HG02840 (cell line): ENCODE measurements around the gene PDE3A.
"Not testable (repeated sequence)": the region's sequence is repeated elsewhere in the genome, so short reads cannot be mapped to it uniquely, and the experiment has no call there.

Experiments
- ATAC-seq: cut with Tn5 transposase; IDR thresholded peaks from one replicate; pipeline ENCODE4 v1.9.1; 2021; ENCODE audit warnings: mild to moderate bottlenecking, moderate library complexity, moderate number of reproducible peaks; ENCODE audit not compliant: unreplicated experiment, low FRiP score

Gene PDE3A

DNA sequence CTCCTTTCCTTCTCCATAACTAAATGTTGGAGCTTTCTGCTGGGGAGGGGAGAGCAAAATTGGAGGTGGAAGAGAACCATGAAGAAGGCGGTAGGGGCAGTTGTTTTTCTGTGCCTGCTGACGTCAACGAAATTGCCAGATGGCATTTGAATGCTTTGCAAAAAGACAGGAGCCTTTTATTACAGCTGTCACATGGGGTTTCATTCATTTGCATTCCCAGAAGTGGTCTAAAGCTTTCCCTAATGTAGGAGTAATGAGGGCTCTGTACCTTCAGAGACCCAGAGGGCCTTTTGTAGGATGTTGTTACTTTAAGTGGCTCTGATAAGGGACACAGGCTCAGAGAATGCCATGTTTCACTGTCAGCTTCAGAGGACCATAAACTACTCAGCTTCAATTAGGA lies 219.7 kb downstream of the PDE3A start:
- no peak for ATAC-seq

DNA sequence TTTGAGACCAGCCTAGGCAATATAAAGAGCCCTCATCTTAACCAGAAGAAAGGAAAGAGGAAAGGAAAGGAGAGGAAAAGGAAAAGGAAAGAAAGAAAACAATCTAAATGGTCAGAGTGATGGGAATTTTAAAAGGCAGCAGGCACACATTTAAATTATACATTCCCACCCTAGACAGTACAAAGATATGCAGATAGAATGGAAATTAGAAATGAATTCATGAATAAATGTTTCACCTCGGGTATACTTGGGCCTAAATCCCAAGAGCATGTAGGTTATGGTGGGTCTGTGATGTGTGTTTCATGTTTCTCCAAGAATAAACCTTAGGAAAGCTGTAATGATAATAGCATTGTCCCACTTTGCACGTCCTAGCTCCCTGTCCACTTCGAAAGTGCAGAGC lies 222.2 kb downstream of the PDE3A start:
- ATAC-seq, result no peak

DNA sequence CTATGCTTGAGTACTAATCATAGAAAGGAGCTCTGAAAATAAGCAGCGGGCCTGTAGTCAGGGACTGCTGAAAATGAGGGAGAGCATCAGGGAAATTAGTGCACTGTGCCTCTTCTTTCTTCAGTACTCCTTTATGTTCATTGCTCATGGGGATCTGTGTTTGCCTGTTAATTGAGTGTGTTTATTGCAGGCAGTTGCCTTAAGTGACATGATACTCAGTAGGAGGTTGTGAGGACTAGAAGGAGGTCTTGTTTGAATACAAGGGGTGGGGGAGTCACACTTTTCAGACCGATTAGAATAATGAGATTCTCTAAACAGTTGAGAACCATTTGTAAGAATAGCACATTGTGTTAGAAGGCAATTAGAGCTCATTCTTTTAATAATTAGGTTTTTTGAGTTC lies 224.2 kb downstream of the PDE3A start:
- ATAC-seq, result no peak

DNA sequence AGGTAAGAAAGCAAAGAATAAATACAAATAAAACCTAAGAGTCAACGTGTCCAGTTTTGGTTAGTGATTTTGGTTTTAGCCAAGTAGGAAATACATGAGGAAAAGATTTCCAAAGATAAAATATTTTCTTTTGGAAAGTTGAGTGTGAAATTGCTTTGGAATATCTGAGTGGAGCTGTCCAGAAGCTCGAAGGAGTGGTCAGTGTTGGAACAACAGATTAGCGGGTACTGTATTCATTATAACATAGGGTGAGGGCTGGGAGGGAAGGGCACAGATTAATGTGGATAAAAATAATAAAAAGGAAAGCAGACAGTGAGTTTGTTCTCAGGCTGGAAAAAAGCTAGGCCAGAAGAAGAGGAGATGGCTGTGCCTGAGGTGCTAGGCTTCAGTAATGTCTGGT lies 225.3 kb downstream of the PDE3A start:
- no peak for ATAC-seq

DNA sequence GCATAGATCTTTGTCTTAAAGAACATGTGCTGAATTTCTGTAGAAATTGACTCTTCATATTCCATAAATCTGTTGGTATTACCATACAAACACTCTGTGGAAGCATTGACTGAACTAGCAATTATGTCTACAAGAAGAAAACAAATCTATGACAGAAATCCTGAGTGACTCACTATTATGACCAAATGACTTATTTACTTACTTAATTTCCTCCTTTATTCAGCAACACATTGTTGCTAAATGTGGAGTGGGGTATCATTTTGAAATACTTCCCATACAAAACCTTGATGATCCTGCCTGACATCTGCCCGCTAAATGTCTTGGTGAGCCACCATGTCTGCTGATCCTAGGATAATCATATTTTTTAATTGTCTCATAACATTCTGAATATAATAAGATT lies 227.7 kb downstream of the PDE3A start:
- no peak for ATAC-seq

DNA sequence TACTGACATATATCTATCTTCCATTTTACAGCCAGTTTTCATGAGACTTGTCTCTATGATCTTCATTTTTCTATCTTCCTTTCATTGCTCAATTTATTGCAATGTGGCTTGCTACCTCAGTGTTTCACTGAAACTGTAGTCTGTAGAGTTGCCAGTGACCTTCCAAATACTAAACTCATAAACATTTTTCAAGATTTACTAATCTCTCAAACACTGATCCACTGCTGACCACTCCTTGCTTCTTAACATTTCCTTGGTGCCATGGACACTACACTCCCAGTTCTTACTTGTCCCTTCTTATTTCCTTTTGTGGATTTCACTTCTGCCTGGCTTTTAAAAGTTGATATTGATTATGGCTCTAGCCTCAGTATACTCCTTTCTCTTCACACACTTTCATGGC lies 231.4 kb downstream of the PDE3A start:
- no peak for ATAC-seq

DNA sequence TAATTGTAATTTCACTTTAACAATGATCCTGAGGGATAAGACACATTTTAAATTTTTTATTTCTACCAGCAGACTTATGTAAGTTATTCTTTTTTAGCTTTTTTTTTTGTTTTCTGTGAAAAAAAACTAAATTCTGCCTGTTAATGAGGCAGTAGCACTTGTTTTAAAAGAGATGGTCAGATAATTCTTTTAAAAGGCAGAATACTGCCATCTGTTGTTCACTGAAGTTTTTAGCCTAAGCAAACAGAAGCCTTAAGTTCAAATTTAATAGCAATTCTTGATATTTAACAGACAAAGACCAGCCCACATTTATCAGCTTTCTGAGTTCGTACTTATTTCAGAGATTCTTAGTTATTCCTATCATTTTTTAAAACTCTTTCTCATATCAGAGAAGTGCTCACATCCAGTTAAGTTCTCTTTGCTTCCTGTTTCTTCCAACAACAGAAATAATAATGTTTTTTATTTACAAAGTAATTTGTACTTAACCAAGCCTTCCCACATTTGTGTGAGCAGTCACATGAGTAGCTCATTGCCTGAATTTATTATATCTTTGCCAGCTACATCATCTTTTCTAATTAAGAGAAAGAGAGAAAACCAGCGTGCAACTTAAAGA lies 233.4 kb downstream of the PDE3A start:
- ATAC-seq, result no peak

DNA sequence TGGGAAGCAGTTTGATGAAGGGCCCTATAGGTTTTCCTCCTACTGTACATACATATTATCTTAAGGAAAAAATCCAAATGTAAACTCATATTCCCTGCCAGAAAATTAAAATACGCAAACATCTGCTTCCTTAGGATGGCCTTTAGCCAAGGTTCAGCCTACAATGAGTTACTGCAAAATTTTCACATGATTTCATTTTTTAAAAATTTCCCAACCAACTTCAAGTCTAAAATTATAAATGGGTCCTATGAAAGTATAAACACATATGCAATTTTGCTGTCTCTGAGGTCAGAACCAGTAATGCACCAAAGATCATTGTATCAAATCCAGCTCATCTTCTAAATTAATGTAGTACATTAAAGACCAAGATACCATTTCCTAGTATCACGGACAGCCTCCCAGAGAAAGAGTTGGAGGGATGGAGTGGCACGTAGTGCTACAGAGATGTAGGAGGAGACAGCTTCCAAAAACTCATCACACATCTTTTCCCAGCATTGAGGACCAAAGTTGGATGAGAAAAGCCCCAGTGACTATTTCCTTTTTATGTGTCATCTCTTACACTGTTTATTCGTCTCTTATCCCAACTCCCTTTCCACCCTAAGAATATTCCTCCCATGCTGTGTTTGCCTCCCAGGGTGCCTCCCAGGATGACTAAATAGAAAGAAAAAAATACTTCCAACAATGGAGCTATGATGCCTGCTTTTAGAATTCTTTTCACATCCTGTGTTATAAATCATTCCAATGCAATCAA lies 234.5 kb downstream of the PDE3A start:
- no peak for ATAC-seq

DNA sequence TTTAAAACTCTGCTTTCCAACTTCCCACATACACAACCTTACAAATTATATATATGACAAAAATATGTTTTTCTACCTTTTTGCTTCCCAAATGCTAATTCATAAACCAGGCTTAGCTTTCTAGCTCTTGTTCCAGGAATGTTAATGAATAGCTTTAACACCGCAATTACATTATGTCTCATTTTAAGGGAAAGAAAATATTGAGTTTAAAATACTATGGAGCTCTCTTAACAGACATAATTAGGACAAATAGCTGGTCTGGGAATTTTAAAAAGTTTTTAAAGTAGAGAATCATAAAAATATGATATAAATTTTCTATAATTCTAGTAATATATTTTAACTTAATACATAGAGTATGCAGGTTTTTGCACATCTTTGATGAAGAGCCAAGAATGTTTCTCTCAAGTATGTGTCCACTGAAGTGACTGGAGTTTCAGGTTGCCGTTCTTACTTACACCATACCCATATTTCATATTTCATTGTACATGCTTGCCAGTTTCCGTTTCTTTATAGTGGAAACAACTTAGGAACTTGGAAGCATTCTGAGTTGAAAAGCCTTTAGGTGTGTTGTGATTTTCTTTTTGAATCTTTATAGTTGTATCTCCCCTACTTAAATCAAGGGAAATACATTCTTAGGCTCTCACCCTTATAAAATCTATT lies 236.2 kb downstream of the PDE3A start:
- ATAC-seq, result no peak

DNA sequence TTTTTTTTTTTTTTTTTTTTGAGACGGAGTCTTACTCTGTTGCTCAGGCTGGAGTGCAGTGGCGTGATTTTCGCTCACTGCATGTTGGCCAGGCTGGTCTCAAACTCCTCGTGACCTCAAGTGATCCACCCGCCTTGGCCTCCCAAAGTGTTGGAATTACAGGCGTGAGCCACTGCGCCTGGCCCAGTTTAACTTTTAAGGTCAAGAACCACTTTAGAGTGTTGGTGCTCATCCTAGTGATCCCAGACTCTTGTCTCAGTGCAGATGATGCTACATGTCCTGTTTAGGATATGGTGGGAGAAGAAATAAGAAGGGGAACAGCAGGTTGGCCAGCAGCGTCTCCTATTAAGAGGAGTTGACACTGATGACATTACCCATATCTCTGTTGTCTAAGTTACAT lies 246.7 kb downstream of the PDE3A start:
- not testable (repeated sequence) for ATAC-seq

DNA sequence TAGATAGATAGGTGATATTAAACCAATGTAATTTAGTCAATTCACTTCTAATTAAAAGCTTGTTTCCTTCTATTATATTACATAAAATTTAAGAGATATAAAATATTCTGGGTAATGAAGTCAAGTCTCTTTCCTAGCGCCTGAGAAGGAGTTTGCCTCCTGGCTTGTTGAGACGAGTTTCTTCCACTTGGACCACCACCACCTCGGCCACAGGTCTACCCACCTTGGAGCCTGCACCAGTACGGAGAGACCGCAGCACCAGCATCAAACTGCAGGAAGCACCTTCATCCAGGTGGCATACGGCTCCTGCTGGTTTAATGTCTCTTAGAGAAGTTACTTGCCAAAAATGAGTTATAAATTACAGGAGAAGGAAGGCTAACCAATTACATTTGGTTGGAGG lies 247.8 kb downstream of the PDE3A start:
- ATAC-seq, result no peak

DNA sequence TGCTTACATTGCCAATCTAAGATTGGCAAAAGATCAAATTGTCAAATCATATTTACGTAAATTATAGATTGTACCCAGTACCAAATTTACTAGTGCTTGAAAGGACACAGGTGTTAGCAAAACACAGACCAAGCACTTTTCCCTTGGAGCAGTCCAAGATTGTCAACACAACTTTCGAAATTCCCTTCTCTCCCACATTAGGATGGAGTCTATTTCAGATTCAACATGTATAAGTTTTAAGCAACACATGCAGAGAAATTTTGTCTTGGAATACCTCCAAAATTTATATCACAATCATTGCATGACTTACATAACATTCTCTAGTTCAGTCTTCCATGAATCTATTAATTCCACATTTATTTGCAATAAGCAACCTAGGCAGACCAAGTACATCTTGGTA lies 251.9 kb downstream of the PDE3A start:
- no peak for ATAC-seq

DNA sequence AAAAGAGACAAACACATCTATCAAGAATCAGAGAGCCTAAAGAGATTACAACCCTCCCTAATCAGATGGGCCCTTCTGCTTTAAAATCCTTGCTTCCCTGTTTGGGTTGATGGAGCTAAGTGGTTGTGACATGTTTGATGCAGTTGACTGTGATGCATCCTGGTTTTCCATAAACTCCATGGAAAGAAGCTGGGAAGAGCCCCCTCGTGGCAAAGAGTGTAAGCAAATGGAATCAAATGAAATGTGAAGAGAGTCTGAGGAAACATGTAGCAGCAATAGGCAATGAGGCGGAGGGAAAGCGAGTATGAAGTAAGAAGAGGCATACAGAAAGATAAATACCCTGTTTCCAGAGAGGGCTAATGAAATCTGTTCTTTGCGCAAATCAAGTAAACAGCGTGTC lies 256.4 kb downstream of the PDE3A start:
- no peak for ATAC-seq

DNA sequence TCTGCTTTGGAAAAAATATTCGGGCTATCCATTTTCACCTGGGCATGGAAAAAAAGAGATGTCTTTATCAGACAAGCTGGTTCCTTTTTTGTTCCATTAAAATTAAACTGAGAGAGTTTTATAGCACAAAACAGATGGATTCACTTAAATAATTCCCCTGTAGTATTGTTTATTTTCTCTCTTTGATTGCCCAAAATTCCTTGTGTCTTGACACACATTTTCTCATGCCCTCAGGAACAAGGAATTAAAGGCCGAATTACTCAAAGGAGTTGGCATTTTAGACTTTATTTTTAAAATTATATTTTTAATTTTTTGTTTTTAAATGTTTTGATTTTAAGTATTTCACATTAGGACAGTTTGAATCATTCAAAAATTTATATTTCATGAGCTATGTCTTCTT lies 257.2 kb downstream of the PDE3A start:
- no peak for ATAC-seq

DNA sequence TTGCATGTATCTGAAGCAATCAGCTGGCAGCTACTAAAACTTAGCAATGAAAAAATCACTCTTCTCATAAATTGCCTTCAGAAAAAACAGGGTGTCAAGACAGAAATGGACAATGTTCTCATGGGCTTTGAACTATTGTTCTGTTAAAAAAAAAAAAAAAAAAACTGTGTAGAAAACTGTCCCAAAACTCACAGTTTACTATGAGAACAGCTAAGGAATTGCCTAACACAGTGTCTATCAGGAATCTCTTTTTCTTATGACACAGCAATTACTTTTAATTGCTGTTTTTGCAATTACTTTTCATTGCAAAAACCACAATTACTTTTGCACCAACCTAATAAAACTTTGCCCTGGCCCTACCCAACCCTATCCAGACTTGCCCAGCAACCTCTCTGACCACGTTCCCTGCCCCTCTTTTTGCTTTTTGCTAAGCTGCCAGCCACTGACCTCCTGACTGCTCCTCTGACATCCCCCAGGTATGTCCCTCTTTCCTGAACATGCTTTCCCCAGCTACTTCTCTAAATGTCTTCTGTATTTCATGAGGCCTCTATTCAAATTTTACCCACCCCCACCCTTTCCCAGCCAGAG lies 258.8 kb downstream of the PDE3A start:
- ATAC-seq, result no peak

DNA sequence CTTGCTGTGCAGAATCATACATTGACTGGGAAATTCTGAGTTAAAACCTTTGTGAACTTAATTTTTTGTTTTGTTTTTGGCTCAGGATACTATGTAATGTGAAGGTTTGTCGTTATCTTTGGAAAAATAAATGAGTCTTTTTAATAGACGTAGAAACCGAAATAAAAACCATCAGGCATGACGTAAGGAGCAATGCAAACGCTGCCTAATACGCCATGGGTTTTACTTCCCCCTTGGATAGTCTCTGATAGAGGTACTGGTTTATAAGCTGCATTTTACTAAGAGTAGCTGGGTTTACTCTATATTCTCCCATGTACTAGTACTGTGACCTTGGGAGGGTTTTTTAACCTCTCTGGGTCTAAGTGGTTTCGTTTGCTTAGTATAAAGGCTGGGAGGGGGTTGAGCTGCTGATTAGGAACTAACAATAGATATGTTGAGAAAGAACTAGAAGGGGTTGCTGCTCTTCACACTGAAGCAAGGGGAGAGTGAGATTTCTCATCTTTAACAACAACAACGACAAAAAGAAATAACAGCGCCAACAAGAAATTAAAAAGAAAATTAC lies 260.0 kb downstream of the PDE3A start:
- ATAC-seq, result no peak

DNA sequence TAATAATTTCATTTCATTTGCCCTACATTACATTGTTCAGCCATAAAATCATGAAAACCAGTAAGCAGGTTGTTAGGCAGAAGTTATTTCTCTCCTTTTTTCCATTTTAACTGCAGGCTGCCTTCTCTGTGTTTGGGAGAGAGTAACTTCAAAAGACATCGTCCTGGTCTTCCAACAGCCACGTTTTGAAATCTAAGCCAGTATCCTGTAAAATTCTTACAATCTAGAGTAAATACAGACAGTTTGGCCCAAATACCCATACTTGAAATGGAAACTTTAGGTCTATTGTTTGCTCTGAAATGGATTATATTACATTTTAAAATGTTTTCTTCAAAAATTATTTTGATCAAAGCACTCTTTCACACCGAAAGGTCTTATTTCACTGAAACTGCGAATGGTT lies 260.7 kb downstream of the PDE3A start:
- ATAC-seq, result no peak

DNA sequence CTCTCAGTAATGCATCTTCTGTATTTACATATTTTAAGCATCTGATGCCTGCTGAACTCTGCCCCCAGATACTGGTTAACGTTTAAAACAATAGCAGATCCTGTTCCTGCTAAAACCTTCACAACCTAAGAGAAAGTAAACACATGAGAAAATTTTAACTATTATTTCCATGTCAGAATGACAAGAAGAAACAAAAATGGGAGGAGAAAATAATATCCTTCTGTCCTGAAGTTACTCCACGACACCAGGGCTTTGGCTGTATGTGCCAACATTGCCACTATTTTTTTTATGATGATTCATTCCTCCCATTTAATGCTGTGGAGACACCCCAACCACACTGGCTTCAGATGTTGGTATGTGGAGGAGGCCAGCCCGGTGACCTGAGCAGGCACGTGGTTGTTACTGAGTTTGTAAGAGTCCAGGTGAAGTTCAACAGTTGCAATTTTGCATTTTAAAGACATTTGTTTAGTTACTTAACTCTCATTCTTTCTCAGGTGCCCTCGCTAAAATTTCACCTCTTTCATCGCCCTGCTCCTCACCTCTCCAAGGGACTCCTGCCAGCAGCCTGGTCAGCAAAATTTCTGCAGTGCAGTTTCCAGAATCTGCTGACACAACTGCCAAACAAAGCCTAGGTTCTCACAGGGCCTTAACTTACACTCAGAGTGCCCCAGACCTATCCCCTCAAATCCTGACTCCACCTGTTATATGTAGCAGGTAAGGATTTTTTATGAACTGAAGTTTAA lies 261.2 kb downstream of the PDE3A start:
- no peak for ATAC-seq

DNA sequence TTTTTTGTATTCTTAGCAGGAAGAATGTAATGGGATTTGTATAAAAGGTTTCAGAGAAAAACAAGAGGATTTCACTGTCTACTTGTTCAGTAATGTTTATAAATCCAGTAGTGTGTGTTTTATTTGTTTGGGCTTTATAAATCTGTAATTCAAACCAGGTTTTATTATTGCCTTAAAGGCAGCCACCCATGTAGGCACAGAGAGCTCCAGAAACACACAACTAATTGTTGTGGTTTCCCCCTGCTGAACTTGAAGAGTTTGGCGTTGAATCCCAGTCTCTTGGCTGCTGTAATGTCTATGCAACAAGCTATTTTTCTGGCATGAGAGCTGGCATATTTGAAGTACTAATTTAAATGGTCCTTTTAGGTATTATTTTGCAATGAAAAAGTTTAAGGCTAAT lies 263.4 kb downstream of the PDE3A start:
- no peak for ATAC-seq

DNA sequence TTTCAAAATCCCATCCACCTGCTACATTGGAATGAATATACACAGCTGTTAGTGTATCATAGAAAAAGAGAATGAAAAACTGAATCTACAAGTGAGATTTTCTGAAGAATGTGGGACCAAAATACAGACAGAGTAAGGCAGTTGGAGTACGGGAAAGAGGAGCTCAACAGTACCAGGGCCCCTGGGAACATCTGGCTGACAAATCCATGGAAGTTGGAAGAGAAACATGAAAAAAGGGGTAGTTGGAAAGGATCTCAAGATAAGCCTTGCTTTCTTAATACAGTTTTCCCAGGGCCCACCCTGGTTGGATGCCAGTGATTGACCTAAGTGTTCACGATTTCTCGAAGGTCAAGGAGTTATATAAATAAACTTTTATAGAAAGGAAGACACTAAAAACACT lies 272.8 kb downstream of the PDE3A start:
- ATAC-seq, result no peak

DNA sequence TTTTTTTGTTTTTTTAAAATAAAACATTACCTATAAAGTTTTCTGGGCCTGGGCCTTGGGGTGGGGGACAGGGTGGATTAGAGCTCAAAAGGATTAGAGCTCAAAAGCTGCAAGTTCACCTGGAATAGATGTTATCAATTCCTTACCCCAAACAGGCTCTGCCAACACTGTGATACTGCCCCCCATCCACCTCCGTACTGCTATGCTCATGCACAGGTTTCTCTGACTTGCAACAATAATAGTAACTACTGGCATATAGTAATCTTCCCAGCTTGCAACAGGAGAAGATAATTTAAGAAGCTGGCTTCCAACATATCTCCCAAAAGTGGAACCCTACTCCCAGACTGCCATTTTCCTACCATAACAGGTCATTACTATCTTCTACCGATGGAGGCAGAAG lies 275.5 kb downstream of the PDE3A start:
- ATAC-seq, result no peak
